ENCODE data around the gene PTPRN.

The PTPRN gene

GRCh38 chr2:219350710-219351221 lies 41.6 kb upstream of the PTPRN start:
- TF ChIP-seq, protein P1, sequence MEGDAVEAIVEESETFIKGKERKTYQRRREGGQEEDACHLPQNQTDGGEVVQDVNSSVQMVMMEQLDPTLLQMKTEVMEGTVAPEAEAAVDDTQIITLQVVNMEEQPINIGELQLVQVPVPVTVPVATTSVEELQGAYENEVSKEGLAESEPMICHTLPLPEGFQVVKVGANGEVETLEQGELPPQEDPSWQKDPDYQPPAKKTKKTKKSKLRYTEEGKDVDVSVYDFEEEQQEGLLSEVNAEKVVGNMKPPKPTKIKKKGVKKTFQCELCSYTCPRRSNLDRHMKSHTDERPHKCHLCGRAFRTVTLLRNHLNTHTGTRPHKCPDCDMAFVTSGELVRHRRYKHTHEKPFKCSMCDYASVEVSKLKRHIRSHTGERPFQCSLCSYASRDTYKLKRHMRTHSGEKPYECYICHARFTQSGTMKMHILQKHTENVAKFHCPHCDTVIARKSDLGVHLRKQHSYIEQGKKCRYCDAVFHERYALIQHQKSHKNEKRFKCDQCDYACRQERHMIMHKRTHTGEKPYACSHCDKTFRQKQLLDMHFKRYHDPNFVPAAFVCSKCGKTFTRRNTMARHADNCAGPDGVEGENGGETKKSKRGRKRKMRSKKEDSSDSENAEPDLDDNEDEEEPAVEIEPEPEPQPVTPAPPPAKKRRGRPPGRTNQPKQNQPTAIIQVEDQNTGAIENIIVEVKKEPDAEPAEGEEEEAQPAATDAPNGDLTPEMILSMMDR (IDR thresholded peaks at IDR 0.05; ENCODE audit: insufficient read depth, low read depth, low read length, missing control alignments): no peak
- H3K4me3 ChIP-seq (ENCODE audit: low read length): no peak overlapping the region
- DNase-seq (ENCODE audit: low read depth): no peak

DNA sequence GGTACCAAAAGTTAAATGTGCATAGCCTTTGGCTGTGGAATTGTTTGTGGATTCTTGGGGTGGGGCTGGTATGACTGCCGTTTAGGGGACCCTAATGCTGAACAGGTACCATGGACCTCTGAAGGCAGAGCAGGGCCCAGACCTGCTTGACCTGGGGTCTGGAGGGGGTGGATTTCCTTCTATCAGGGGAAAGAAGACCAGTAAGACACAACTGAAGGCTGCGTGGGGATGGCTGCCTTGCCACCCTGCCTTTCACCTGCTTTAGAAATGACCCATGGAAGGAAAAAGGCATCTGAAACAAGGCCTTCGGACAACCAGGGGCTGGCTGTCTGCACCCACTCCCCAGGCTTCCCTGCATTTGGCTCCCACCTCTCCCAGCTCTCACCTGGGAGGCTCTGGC lies 41.0 kb upstream of the PTPRN start:
- TF ChIP-seq, protein P1 (IDR thresholded peaks at IDR 0.05; ENCODE audit: insufficient read depth, low read depth, low read length, missing control alignments): no peak
- DNase-seq (ENCODE audit: low read depth): no peak
- H3K4me3 ChIP-seq (ENCODE audit: low read length): no peak overlapping the region

DNA sequence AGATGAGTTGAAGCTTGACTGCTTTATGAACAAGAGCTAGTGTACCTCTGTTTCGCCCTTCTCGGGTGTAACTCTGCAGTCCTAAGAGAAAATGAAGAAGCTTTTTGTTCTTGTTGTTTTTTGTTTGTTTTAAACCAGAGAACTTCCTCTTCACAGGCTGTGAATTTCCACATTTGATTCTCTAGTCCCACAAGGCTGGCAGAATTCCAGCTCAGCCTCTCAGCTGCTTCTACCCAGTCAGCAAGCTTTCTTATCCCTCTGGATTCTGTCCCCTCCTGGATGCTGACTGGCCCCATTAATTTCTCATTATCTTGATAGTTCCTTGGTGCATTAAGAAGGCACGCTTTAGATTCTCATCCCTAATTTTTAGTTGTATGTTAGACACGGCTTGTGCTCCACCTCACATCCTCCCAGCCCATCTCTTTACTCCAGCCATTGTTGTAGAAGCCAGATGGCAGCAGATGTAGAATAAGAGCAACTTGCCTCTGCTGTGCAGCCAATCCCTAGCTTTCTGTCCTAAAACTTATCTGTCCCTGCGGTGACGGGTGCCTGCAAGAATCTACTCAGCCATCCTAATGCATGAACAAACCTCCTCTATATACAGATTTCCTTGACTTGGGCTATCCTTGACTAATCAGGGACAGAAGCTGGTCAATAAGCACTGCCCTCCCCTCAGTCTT lies 35.7 kb upstream of the PTPRN start:
- DNase-seq (ENCODE audit: low read depth): peak; percentile 20
- no peak overlapping the region for H3K4me3 ChIP-seq (ENCODE audit: low read length)
- TF ChIP-seq, protein P1 (IDR thresholded peaks at IDR 0.05; ENCODE audit: insufficient read depth, low read depth, low read length, missing control alignments): no peak

GRCh38 chr2:219335373-219335786 lies 26.2 kb upstream of the PTPRN start:
- TF ChIP-seq, protein P1 (IDR thresholded peaks at IDR 0.05; ENCODE audit: insufficient read depth, low read depth, low read length, missing control alignments): no peak
- peak; percentile 50 for DNase-seq (ENCODE audit: low read depth)
- H3K4me3 ChIP-seq (ENCODE audit: low read length): no peak overlapping the region

DNA sequence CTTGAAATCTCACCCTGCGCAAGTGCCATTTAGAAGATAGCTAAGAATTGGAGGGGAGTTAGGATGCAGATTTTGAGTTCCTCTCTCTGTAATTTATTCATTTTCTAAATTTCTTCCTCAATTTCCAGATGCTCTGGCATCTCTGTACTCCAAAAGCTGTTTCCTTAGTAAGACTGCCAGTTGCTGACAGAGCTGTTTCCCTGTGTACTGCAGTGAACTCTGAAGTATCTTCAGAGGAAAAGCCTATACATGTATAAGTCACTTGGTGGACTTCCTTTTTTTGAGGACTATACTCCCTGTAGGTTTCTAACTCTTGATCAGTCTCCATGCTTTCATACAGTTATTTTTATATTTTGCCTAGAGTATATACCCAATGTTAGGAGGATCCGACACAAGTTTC lies 24.9 kb upstream of the PTPRN start:
- no peak for DNase-seq (ENCODE audit: low read depth)
- no peak overlapping the region for H3K4me3 ChIP-seq (ENCODE audit: low read length)
- TF ChIP-seq, protein P1 (IDR thresholded peaks at IDR 0.05; ENCODE audit: insufficient read depth, low read depth, low read length, missing control alignments): no peak

DNA sequence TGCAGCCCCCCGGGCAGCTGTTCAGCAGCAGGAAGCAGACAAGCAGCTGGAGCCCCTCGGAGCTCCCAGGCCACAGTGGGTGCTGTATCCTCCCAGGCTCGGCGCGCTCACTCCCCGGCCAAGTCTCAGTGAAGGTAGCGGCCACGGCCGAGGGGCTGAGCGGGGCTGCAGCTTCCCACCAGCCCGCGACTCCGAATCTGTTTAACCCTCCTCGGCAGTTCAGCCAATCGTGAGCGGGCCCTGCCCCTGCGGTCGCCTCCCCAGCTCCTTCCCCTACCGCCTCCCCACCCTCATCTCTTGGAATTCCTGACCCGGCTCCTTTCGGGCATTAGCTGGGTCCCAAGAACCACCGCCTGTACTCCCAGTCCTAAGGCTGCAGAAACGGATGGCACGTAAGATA lies 23.3 kb upstream of the PTPRN start, which contains the start of gene RESP18:
Gene RESP18 (minus strand): TSS at position 203 of the 400 bp plus-strand sequence.
- TF ChIP-seq, protein P1 (IDR thresholded peaks at IDR 0.05; ENCODE audit: insufficient read depth, low read depth, low read length, missing control alignments): no peak
- no peak within 1 kb of the TSS for H3K4me3 ChIP-seq (ENCODE audit: low read length)

More for the DNA sequence above, 23.3 kb upstream of the PTPRN start, which contains the start of gene RESP18:
- no peak for DNase-seq (ENCODE audit: low read depth)

Measured in epithelial cell of esophagus (primary cell).